Calu3 (cell line): ENCODE results near the gene UTS2. TPM values are rescaled to one million over a fixed set of nuclear protein-coding genes. Genes with fewer than 3 reads are reported as not detected.

Experiments used
- Bru-seq: library from RNA; stranded (reverse); fragments of 400-500 nt; gene quantifications from one replicate; lab custom pipeline; 2021; lab: Mats Ljungman, UMichigan
- BruChase-seq, 2 experiments: library from RNA; stranded (reverse); fragments of 400-500 nt; gene quantifications; one replicate each; lab custom pipeline; 2021; lab: Mats Ljungman, UMichigan
- BruUV-seq: library from RNA; stranded (reverse); fragments of 400-500 nt; replicated peaks from 2 replicates; lab custom pipeline; 2021; lab: Mats Ljungman, UMichigan
- CTCF ChIA-PET: fragments of 300-600 bp; sonication (Branson Sonifier 250); formaldehyde crosslinking; loops from one replicate; lab custom pipeline; 2022; ENCODE audit warnings: antibody characterized with exemption; lab: Charles Lee
- DNase-seq: peaks from one replicate; pipeline ENCODE4 v3.0.0; 2022
- H3K27ac Mint-ChIP-seq: one replicate; pipeline ENCODE4 v1.8.0; 2022; ENCODE audit warnings: mixed read lengths; ENCODE audit not compliant: unreplicated experiment
- H3K27me3 Mint-ChIP-seq: one replicate; pipeline ENCODE4 v1.8.0; 2022; ENCODE audit warnings: mixed read lengths; ENCODE audit not compliant: unreplicated experiment
- H3K36me3 Mint-ChIP-seq: one replicate; pipeline ENCODE4 v1.8.0; 2022; ENCODE audit warnings: mild to moderate bottlenecking, moderate library complexity, mixed read lengths; ENCODE audit not compliant: insufficient read depth, unreplicated experiment
- H3K4me1 Mint-ChIP-seq: one replicate; pipeline ENCODE4 v1.8.0; 2022; ENCODE audit warnings: mild to moderate bottlenecking, low read depth, mixed read lengths; ENCODE audit not compliant: unreplicated experiment
- H3K4me3 Mint-ChIP-seq: one replicate; pipeline ENCODE4 v1.8.0; 2022; ENCODE audit warnings: mild to moderate bottlenecking, low read depth, moderate library complexity, mixed read lengths; ENCODE audit not compliant: unreplicated experiment
- H3K9me3 Mint-ChIP-seq: one replicate; pipeline ENCODE4 v1.8.0; 2022; ENCODE audit warnings: low read depth, mixed read lengths; ENCODE audit not compliant: unreplicated experiment
- CTCF ChIP-seq: fragments of 200-600 bp; IDR thresholded peaks from one replicate; pipeline ENCODE4 v1.8.0; 2022; ENCODE audit warnings: antibody characterized with exemption; ENCODE audit not compliant: unreplicated experiment
- intact Hi-C: fragments of 100-400 bp; cut with micrococcal nuclease; formaldehyde crosslinking; loops from one replicate; pipeline ENCODE4 v1.10.0; 2022; ENCODE audit not compliant: unreplicated experiment
- long read RNA-seq: library from polyadenylated mRNA; stranded (forward); transcript quantifications from one replicate; pipeline ENCODE4 v2.0.0, GENCODE V29; 2022
- total RNA-seq: library from RNA; stranded (reverse); gene quantifications from 2 replicates; pipeline ENCODE4 v1.2.3, GENCODE V29; 2022

Gene UTS2
- total RNA-seq = not detected in 2 replicates
- percentile 7 among the genes with signal in this experiment for Bru-seq, nascent RNA
- BruChase-seq, experiment 1, labeled RNA remaining after a 6-hour chase = percentile 4 among the genes with signal in this experiment
- BruChase-seq, experiment 2, labeled RNA remaining after a 2-hour chase = not detected
- long read RNA-seq = 0 reads

GRCh38 chr1:7852804-7853683 lies at the start of gene UTS2:
UTS2 (minus strand) TSS chr1:7853065; CDS start chr1:7853003, 62 bp downstream.
- intact Hi-C loops = no loop called here
- BruUV-seq = no TSS peak
- TF ChIP-seq CTCF = no peak
- Mint-ChIP-seq H3K36me3 (no peaks in the 10 kb centered on the region), H3K27me3 (no peaks in the 10 kb centered on the region), H3K27ac (no peak within 1 kb of the TSS), H3K9me3 (no peaks in the 10 kb centered on the region), H3K4me1 (no peaks in the 10 kb centered on the region), H3K4me3 (no peak within 1 kb of the TSS)
- no peak for DNase-seq
- CTCF ChIA-PET = interaction anchor here (0.7 kb wide), 1 partner anchor 17 kb away, joined by 4 read pairs; no protein-coding TSS in a partner anchor

- no peaks in the 10 kb centered on the region for H3K36me3 Mint-ChIP-seq
Measured at GRCh38 chr1:7899741-7900140, 46.9 kb upstream of the UTS2 start.

GRCh38 chr1:7898962-7899361 lies 46.1 kb upstream of the UTS2 start:
- CTCF ChIA-PET = no interaction called here
- H3K9me3 Mint-ChIP-seq = no peaks in the 10 kb centered on the region
- no peak overlapping the region for H3K27ac Mint-ChIP-seq
- no TSS peak for BruUV-seq
- no peak for TF ChIP-seq CTCF
- H3K36me3 Mint-ChIP-seq = no peaks in the 10 kb centered on the region
- no peak overlapping the region for H3K4me3 Mint-ChIP-seq
- peaks cover 5% of the 10 kb centered on the region for H3K4me1 Mint-ChIP-seq
- no peak for DNase-seq
- peaks cover 12% of the 10 kb centered on the region for H3K27me3 Mint-ChIP-seq
- intact Hi-C loops = no loop called here

More at GRCh38 chr1:7899741-7900140, 46.9 kb upstream of the UTS2 start:
- peaks cover 12% of the 10 kb centered on the region for H3K27me3 Mint-ChIP-seq
- intact Hi-C loops = no loop called here
- H3K27ac Mint-ChIP-seq = no peak overlapping the region
- no peaks in the 10 kb centered on the region for H3K9me3 Mint-ChIP-seq
- H3K4me1 Mint-ChIP-seq = no peaks in the 10 kb centered on the region
- CTCF ChIA-PET = no interaction called here
- no peak overlapping the region for H3K4me3 Mint-ChIP-seq
- no peak for TF ChIP-seq CTCF
- no peak for DNase-seq
- BruUV-seq = no TSS peak

- Mint-ChIP-seq H3K4me1 (peaks cover 7% of the 10 kb centered on the region), H3K4me3 (no peak overlapping the region), H3K9me3 (no peaks in the 10 kb centered on the region), H3K27me3 (peaks cover 10% of the 10 kb centered on the region), H3K36me3 (no peaks in the 10 kb centered on the region), H3K27ac (no peak overlapping the region)
- no peak for DNase-seq
- no TSS peak for BruUV-seq
- CTCF ChIA-PET = no interaction called here
- intact Hi-C loops = no loop called here
- TF ChIP-seq CTCF = no peak
Measured at GRCh38 chr1:7896994-7897393, 44.1 kb upstream of the UTS2 start.
